Measurements from ENCODE around the gene PRR33.
"Not testable (repeated sequence)": the region's sequence is repeated elsewhere in the genome, so short reads cannot be mapped to it uniquely, and the experiment has no call there.

PRR33 gene

GRCh38 chr11:1889224-1889930 lies 2.3 kb downstream of the PRR33 start:
- DNase-seq (ENCODE audit: low read depth), result peak; percentile 49

GRCh38 chr11:1888811-1889210 lies 2.9 kb downstream of the PRR33 start:
- no peak for DNase-seq (ENCODE audit: low read depth)

- no peak for DNase-seq (ENCODE audit: low read depth)
Measured at GRCh38 chr11:1888347-1888753, 3.3 kb downstream of the PRR33 start.

- no peak for DNase-seq (ENCODE audit: low read depth)
Measured at GRCh38 chr11:1887451-1888346, 4.0 kb downstream of the PRR33 start.

- not testable (repeated sequence) for DNase-seq (ENCODE audit: low read depth)
Measured at GRCh38 chr11:1886551-1886950, 5.1 kb downstream of the PRR33 start.

- DNase-seq (ENCODE audit: low read depth), result no peak
Measured at GRCh38 chr11:1884303-1884700, 7.4 kb downstream of the PRR33 start.

- no peak for DNase-seq (ENCODE audit: low read depth)
Measured at GRCh38 chr11:1883346-1884302, 8.1 kb downstream of the PRR33 start.

GRCh38 chr11:1882265-1883238 lies 9.1 kb downstream of the PRR33 start:
- DNase-seq (ENCODE audit: low read depth), result peak; percentile 64

GRCh38 chr11:1881442-1882264 lies 10.0 kb downstream of the PRR33 start:
- no peak for DNase-seq (ENCODE audit: low read depth)

- DNase-seq (ENCODE audit: low read depth), result no peak
Measured at GRCh38 chr11:1880746-1881441, 10.8 kb downstream of the PRR33 start.

GRCh38 chr11:1879941-1880720 lies 11.6 kb downstream of the PRR33 start:
- no peak for DNase-seq (ENCODE audit: low read depth)

- DNase-seq (ENCODE audit: low read depth), result no peak
Measured at GRCh38 chr11:1879342-1879940, 12.3 kb downstream of the PRR33 start.

GRCh38 chr11:1878137-1879031 lies 13.3 kb downstream of the PRR33 start:
- no peak for DNase-seq (ENCODE audit: low read depth)

- DNase-seq (ENCODE audit: low read depth), result peak; percentile 0
Measured at GRCh38 chr11:1877211-1878136, 14.2 kb downstream of the PRR33 start.

- DNase-seq (ENCODE audit: low read depth), result peak; percentile 0
Measured at GRCh38 chr11:1876361-1877063, 15.2 kb downstream of the PRR33 start.

Data from activated T-helper 9 cell treated with anti-CD3 and anti-CD28 coated beads, Interleukin-2, amount 50 U/mL, for 16 hours (primary cell).